A673 (cell line): ENCODE data around the gene KLRG1. TPM values are rescaled to one million over a fixed set of nuclear protein-coding genes. Genes with fewer than 3 reads are reported as not detected.

Source experiments
- BruUV-seq: library from RNA; stranded (reverse); fragments of 400-500 nt; replicated peaks from 2 replicates; lab custom pipeline; 2021; lab: Mats Ljungman, UMichigan
- CTCF ChIA-PET: fragments of 300-600 bp; sonication (Branson Sonifier 250); formaldehyde crosslinking; loops from one replicate; lab custom pipeline; 2022; ENCODE audit warnings: antibody characterized with exemption; lab: Charles Lee
- POLR2A ChIA-PET: fragments of 300-600 bp; sonication (Branson Sonifier 250); formaldehyde crosslinking; loops from one replicate; lab custom pipeline; 2022; ENCODE audit warnings: antibody characterized with exemption; ENCODE audit not compliant: low non-redundant PET; lab: Charles Lee
- DNase-seq: peaks from one replicate; pipeline ENCODE4 v3.0.0-alpha.2; 2015; ENCODE audit warnings: low spot score
- H3K27ac ChIP-seq: fragments of 200-600 bp; sonication (generic); 2 replicates; pipeline ENCODE4 v1.5.1; 2016; ENCODE audit warnings: mixed run types, low read depth, mild to moderate bottlenecking, mixed read lengths, antibody characterized with exemption, low read length; ENCODE audit not compliant: poor library complexity, severe bottlenecking
- H3K27me3 ChIP-seq: fragments of 200-600 bp; sonication (generic); replicated peaks from 2 replicates; pipeline ENCODE4 v1.6.1; 2017; ENCODE audit warnings: mixed run types, low read depth, mild to moderate bottlenecking, mixed read lengths, antibody characterized with exemption, low read length; ENCODE audit not compliant: insufficient read depth, poor library complexity
- H3K36me3 ChIP-seq: fragments of 200-600 bp; sonication (generic); 2 replicates; pipeline ENCODE4 v1.6.1; 2016; ENCODE audit warnings: mixed run types, mild to moderate bottlenecking, mixed read lengths, antibody characterized with exemption, low read length; ENCODE audit not compliant: insufficient read depth, poor library complexity, severe bottlenecking
- H3K4me1 ChIP-seq: fragments of 200-600 bp; sonication (generic); 2 replicates; pipeline ENCODE4 v1.6.1; 2017; ENCODE audit warnings: mixed run types, mild to moderate bottlenecking, mixed read lengths, antibody characterized with exemption, low read length; ENCODE audit not compliant: insufficient read depth, poor library complexity, severe bottlenecking
- H3K4me3 ChIP-seq: fragments of 200-600 bp; sonication (generic); 2 replicates; pipeline ENCODE4 v1.5.1; 2016; ENCODE audit warnings: low read depth, mixed run types, mild to moderate bottlenecking, mixed read lengths, low read length; ENCODE audit not compliant: poor library complexity, severe bottlenecking
- H3K9me3 ChIP-seq: fragments of 200-600 bp; sonication (generic); 2 replicates; pipeline ENCODE4 v1.6.1; 2016; ENCODE audit warnings: mixed run types, low read depth, mild to moderate bottlenecking, mixed read lengths, antibody characterized with exemption, low read length; ENCODE audit not compliant: poor library complexity, severe bottlenecking
- CTCF ChIP-seq: fragments of 300-800, 200-600 bp; sonication (generic); conservative IDR thresholded peaks from 2 replicates; pipeline ENCODE4 v1.5.1; 2017; ENCODE audit warnings: low read depth, mild to moderate bottlenecking, antibody characterized with exemption, low read length, moderate library complexity, mixed read lengths
- EZH2 ChIP-seq: fragments of 200-600 bp; sonication (generic); IDR thresholded peaks from 2 replicates; pipeline ENCODE4 v1.6.1; 2017; ENCODE audit warnings: borderline replicate concordance, low read depth, mild to moderate bottlenecking, mixed read lengths, antibody characterized with exemption, low read length; ENCODE audit not compliant: poor library complexity, severe bottlenecking
- intact Hi-C: fragments of 100-400 bp; cut with micrococcal nuclease; formaldehyde crosslinking; loops from one replicate; pipeline ENCODE4 v1.10.0; 2022; ENCODE audit not compliant: unreplicated experiment
- total RNA-seq: library from RNA; stranded (reverse); gene quantifications from 2 replicates; pipeline ENCODE4 v1.2.3, GENCODE V29; 2021

The KLRG1 gene
- total RNA-seq, 1 experiment from 2014 or later = 1.2 TPM

GRCh38 chr12:8956772-8957171, 32.6 kb upstream of the KLRG1 start:
- Histone ChIP-seq H3K27ac (no peak overlapping the region), H3K4me3 (no peak overlapping the region), H3K4me1 (no peaks in the 10 kb centered on the region), H3K36me3 (no peaks in the 10 kb centered on the region), H3K27me3 (no peaks in the 10 kb centered on the region), H3K9me3 (no peaks in the 10 kb centered on the region)
- TF ChIP-seq EZH2 (no peak), CTCF (no peak)
- DNase-seq = no peak
- POLR2A ChIA-PET = no interaction called here
- CTCF ChIA-PET = no interaction called here
- BruUV-seq = no TSS peak
- intact Hi-C loops = no loop called here

GRCh38 chr12:8957561-8957960, 31.8 kb upstream of the KLRG1 start:
- no TSS peak for BruUV-seq
- CTCF ChIA-PET = no interaction called here
- TF ChIP-seq CTCF (no peak), EZH2 (no peak)

GRCh38 chr12:8958066-8958465, 31.3 kb upstream of the KLRG1 start:
- no peaks in the 10 kb centered on the region for H3K36me3 ChIP-seq
- no peaks in the 10 kb centered on the region for H3K9me3 ChIP-seq
- no peaks in the 10 kb centered on the region for H3K27me3 ChIP-seq
- no peak overlapping the region for H3K27ac ChIP-seq
- ChIA-PET POLR2A (no interaction called here), CTCF (no interaction called here)
- intact Hi-C loops = no loop called here
- DNase-seq = no peak
- no peak overlapping the region for H3K4me3 ChIP-seq
- BruUV-seq = no TSS peak
- no peaks in the 10 kb centered on the region for H3K4me1 ChIP-seq
- no peak for TF ChIP-seq EZH2

More at GRCh38 chr12:8957561-8957960, 31.8 kb upstream of the KLRG1 start:
- POLR2A ChIA-PET = no interaction called here
- H3K4me1 ChIP-seq = no peaks in the 10 kb centered on the region
- no peaks in the 10 kb centered on the region for H3K9me3 ChIP-seq
- no peak for DNase-seq
- no peak overlapping the region for H3K27ac ChIP-seq
- H3K4me3 ChIP-seq = no peak overlapping the region
- H3K27me3 ChIP-seq = no peaks in the 10 kb centered on the region
- H3K36me3 ChIP-seq = no peaks in the 10 kb centered on the region
- intact Hi-C loops = no loop called here

- no peaks in the 10 kb centered on the region for H3K27me3 ChIP-seq
- no TSS peak for BruUV-seq
- CTCF ChIA-PET = no interaction called here
Observed at GRCh38 chr12:8960176-8960575, 29.2 kb upstream of the KLRG1 start.

More at GRCh38 chr12:8960176-8960575, 29.2 kb upstream of the KLRG1 start:
- no peak overlapping the region for H3K27ac ChIP-seq
- no peak for DNase-seq
- H3K9me3 ChIP-seq = no peaks in the 10 kb centered on the region
- no peak overlapping the region for H3K4me3 ChIP-seq
- TF ChIP-seq EZH2 = no peak
- TF ChIP-seq CTCF = no peak
- no peaks in the 10 kb centered on the region for H3K36me3 ChIP-seq
- POLR2A ChIA-PET = no interaction called here
- no peaks in the 10 kb centered on the region for H3K4me1 ChIP-seq
- intact Hi-C loops = no loop called here
